ENCODE data around the gene KCNQ5. TPM values are rescaled to one million over a fixed set of nuclear protein-coding genes. Genes with fewer than 3 reads are reported as not detected.

The KCNQ5 gene
- total RNA-seq, 4 donors from 2014 or later: 0.57 to 4.4 (median 0.97) TPM

- Histone ChIP-seq H3K9me3 (no peaks in the 10 kb centered on the region), H3K27me3 (peaks cover 0 to 34% (median 2%) of the 10 kb centered on the region in 4 donors), H3K4me1 (peaks cover 7 to 14% (median 10%) of the 10 kb centered on the region in 3 donors), H3K4me3 (no peak overlapping the region), H3K27ac (no peak overlapping the region), H3K36me3 (no peaks in the 10 kb centered on the region)
- no peak for DNase-seq
- no peak for TF ChIP-seq POLR2A (IDR thresholded peaks at IDR 0.05)
- TF ChIP-seq, protein P1, sequence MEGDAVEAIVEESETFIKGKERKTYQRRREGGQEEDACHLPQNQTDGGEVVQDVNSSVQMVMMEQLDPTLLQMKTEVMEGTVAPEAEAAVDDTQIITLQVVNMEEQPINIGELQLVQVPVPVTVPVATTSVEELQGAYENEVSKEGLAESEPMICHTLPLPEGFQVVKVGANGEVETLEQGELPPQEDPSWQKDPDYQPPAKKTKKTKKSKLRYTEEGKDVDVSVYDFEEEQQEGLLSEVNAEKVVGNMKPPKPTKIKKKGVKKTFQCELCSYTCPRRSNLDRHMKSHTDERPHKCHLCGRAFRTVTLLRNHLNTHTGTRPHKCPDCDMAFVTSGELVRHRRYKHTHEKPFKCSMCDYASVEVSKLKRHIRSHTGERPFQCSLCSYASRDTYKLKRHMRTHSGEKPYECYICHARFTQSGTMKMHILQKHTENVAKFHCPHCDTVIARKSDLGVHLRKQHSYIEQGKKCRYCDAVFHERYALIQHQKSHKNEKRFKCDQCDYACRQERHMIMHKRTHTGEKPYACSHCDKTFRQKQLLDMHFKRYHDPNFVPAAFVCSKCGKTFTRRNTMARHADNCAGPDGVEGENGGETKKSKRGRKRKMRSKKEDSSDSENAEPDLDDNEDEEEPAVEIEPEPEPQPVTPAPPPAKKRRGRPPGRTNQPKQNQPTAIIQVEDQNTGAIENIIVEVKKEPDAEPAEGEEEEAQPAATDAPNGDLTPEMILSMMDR (IDR thresholded peaks at IDR 0.05): no peak
- intact Hi-C loops (cut with DNase I): no loop called here
Measured at GRCh38 chr6:72627539-72627938, 5.7 kb downstream of the KCNQ5 start.

- no peak for TF ChIP-seq POLR2A (IDR thresholded peaks at IDR 0.05)
- TF ChIP-seq, protein P1 (IDR thresholded peaks at IDR 0.05): no peak
- DNase-seq: no peak
- Histone ChIP-seq H3K27me3 (peaks cover 0 to 3% (median 0%) of the 10 kb centered on the region in 4 donors), H3K4me1 (no peaks in the 10 kb centered on the region), H3K9me3 (no peaks in the 10 kb centered on the region), H3K4me3 (no peak overlapping the region), H3K36me3 (no peaks in the 10 kb centered on the region), H3K27ac (no peak overlapping the region)
- intact Hi-C loops (cut with DNase I): no loop called here
Measured at GRCh38 chr6:72631480-72631879, 9.6 kb downstream of the KCNQ5 start.

- Histone ChIP-seq H3K36me3 (no peaks in the 10 kb centered on the region), H3K4me3 (no peak overlapping the region), H3K9me3 (no peaks in the 10 kb centered on the region), H3K4me1 (no peaks in the 10 kb centered on the region), H3K27ac (no peak overlapping the region), H3K27me3 (no peaks in the 10 kb centered on the region)
- no peak for DNase-seq
- intact Hi-C loops (cut with DNase I): no loop called here
- 72 to 96% methylated on average over 2 of the region's 2 CpGs for WGBS, 2 donors
- TF ChIP-seq POLR2A (IDR thresholded peaks at IDR 0.05): no peak
- TF ChIP-seq, protein P1 (IDR thresholded peaks at IDR 0.05): no peak
Measured at GRCh38 chr6:72635636-72636035, 13.8 kb downstream of the KCNQ5 start.

DNA sequence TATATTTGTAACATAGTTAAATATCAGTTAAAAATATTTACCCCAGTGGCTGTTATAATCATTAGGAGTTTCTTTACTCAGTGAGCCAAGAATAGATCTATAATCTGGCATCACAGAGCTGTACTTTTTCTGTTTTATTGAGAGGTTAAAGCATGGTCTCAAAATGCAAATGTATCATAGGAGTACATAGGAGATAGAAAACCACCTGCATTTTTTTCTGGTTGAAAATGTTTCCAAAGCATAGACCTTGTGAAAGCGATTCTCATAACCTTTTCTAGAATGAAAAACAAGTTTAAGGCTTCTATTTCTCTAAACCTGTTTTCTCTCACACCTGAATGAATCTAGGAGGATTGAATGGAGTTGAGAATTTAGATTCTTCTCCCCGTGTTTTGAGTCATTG is 14.4 kb downstream of the KCNQ5 start:
- no peak for TF ChIP-seq POLR2A (IDR thresholded peaks at IDR 0.05)
- TF ChIP-seq, protein P1 (IDR thresholded peaks at IDR 0.05): no peak
- intact Hi-C loops (cut with DNase I): no loop called here
- DNase-seq: no peak
- no peak overlapping the region for H3K27ac ChIP-seq
- no peaks in the 10 kb centered on the region for H3K4me1 ChIP-seq
- H3K9me3 ChIP-seq: no peaks in the 10 kb centered on the region
- 67 to 73% methylated on average over 2 of the region's 2 CpGs for WGBS, 2 donors
- H3K36me3 ChIP-seq: no peaks in the 10 kb centered on the region
- no peak overlapping the region for H3K4me3 ChIP-seq
- H3K27me3 ChIP-seq: no peaks in the 10 kb centered on the region

- intact Hi-C loops (cut with DNase I): no loop called here
- DNase-seq: no peak
- Histone ChIP-seq H3K36me3 (no peaks in the 10 kb centered on the region), H3K9me3 (no peaks in the 10 kb centered on the region), H3K4me1 (no peaks in the 10 kb centered on the region), H3K27me3 (no peaks in the 10 kb centered on the region), H3K27ac (no peak overlapping the region), H3K4me3 (no peak overlapping the region)
- WGBS, 2 donors: 71 to 81% methylated on average over 3 of the region's 3 CpGs
- TF ChIP-seq, protein P1 (IDR thresholded peaks at IDR 0.05): no peak
- no peak for TF ChIP-seq POLR2A (IDR thresholded peaks at IDR 0.05)
Measured at GRCh38 chr6:72636786-72637185, 14.9 kb downstream of the KCNQ5 start.
